Adrenal gland (tissue), 5 donors: ENCODE data around the gene UGT3A1.

Experiments
- POLR2A ChIP-seq, 2 donors: fragments of 450-650 bp; IDR thresholded peaks; one replicate each; pipeline ENCODE4 v1.6.1; 2017; ENCODE audit warnings: antibody characterized with exemption in 2 of 2, mild to moderate bottlenecking in 2 of 2, moderate library complexity in 1 of 2
- TF ChIP-seq, protein P1 (sequence below), 6 experiments: fragments of 450-650 bp in 4 of 6; fragments of 200-600 bp in 2 of 6; sonication (generic) in 1 of 6; IDR thresholded peaks; 1 replicate in 5 of 6; 2 replicates in 1 of 6; pipeline versions ENCODE4 v1.5.1 to v1.8.0; 2016 to 2021; ENCODE audit warnings: antibody characterized with exemption in 6 of 6, mild to moderate bottlenecking in 2 of 6, moderate library complexity in 1 of 6
- donor health status: DM: no; HTN: no; CAD: no.

DNA sequence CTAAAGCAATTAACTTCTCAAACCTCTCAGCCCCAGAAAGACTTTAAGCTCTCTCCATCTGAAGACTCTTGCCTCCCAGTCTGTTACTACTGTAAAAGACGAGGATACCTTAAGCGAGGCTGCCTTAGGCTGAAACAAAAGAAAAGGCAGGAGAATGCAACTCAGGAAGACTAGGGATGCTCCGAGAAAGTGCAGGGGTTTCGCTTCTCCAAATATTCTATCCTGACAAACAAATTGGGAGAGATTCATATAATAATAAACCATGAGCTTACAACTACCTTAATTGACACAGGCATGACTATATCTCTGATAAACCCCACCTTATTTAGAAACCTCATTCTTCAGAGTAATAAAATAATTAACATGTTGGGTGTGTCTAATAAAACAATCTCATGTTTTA, 4.9 kb upstream of the UGT3A1 start:
- TF ChIP-seq, protein P1, sequence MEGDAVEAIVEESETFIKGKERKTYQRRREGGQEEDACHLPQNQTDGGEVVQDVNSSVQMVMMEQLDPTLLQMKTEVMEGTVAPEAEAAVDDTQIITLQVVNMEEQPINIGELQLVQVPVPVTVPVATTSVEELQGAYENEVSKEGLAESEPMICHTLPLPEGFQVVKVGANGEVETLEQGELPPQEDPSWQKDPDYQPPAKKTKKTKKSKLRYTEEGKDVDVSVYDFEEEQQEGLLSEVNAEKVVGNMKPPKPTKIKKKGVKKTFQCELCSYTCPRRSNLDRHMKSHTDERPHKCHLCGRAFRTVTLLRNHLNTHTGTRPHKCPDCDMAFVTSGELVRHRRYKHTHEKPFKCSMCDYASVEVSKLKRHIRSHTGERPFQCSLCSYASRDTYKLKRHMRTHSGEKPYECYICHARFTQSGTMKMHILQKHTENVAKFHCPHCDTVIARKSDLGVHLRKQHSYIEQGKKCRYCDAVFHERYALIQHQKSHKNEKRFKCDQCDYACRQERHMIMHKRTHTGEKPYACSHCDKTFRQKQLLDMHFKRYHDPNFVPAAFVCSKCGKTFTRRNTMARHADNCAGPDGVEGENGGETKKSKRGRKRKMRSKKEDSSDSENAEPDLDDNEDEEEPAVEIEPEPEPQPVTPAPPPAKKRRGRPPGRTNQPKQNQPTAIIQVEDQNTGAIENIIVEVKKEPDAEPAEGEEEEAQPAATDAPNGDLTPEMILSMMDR (IDR thresholded peaks at IDR 0.05) = no peak
- no peak for TF ChIP-seq POLR2A (IDR thresholded peaks at IDR 0.05)
